ENCODE results near the gene ETS2. TPM values are rescaled to one million over a fixed set of nuclear protein-coding genes. Genes with fewer than 3 reads are reported as not detected.

Gene ETS2
- total and polyA plus RNA-seq, 2 donors (not counting 1 experiment from before 2014, with no cell fraction given): 1.9 to 5.6 TPM

GRCh38 chr21:38837806-38838461 lies 32.2 kb downstream of the ETS2 start:
- ChIA-PET CTCF (no interaction called here), POLR2A (no interaction called here)
- Histone ChIP-seq H3K4me2 (replicated peaks; ENCODE audit: low read depth, low read length, poor library complexity, severe bottlenecking) (no peak overlapping the region), H2AFZ (ENCODE audit: insufficient read depth, low read depth, low read length, poor library complexity, severe bottlenecking) (no peak overlapping the region), H3K9ac (ENCODE audit: low read length) (no peak overlapping the region), H3K4me1 (ENCODE audit: control insufficient read depth in 2 of 2, insufficient read depth in 2 of 2, low read length in 2 of 2) (no peaks in the 10 kb centered on the region), H3K79me2 (ENCODE audit: control insufficient read depth, insufficient read depth, low read length) (no peaks in the 10 kb centered on the region), H3K27ac (ENCODE audit: low read length in 2 of 2) (no peak overlapping the region), H3K27me3 (replicated peaks in 1 of 4; ENCODE audit: control extremely low read depth in 1 of 4, control insufficient read depth in 3 of 4, insufficient read depth in 4 of 4, low read length in 3 of 4) (peaks cover 0 to 8% (median 2%) of the 10 kb centered on the region in 4 experiments), H3K9me3 (ENCODE audit: control extremely low read depth in 1 of 3, control insufficient read depth in 2 of 3, insufficient read depth in 1 of 3, low read length in 2 of 3) (no peaks in the 10 kb centered on the region), H3K36me3 (replicated peaks in 1 of 2; ENCODE audit: control extremely low read depth in 1 of 2, control insufficient read depth in 1 of 2, extremely low read depth in 1 of 2, insufficient read depth in 2 of 2, low read length in 1 of 2) (no peaks in the 10 kb centered on the region), H3K4me3 (ENCODE audit: control extremely low read depth in 1 of 5, extremely low read depth in 1 of 5, insufficient read depth in 1 of 5, low read depth in 2 of 5, low read length in 4 of 5) (no peak overlapping the region), H4K20me1 (ENCODE audit: control insufficient read depth, insufficient read depth, low read length, poor library complexity, severe bottlenecking) (no peaks in the 10 kb centered on the region)
- intact Hi-C loops (cut with micrococcal nuclease): no loop called here
- 50% methylated on average over 5 of the region's 5 CpGs for WGBS (ENCODE audit: insufficient coverage)
- Mint-ChIP-seq H3K27ac (no peak overlapping the region), H3K27me3 (peaks cover 48% of the 10 kb centered on the region), H3K4me3 (no peak overlapping the region), H3K4me1 (no peaks in the 10 kb centered on the region), H3K9me3 (ENCODE audit: insufficient read depth) (no peaks in the 10 kb centered on the region)
- no peak for DNase-seq
- no peak for ATAC-seq (ENCODE audit: low read depth)
- TF ChIP-seq CTCF (IDR thresholded peaks at IDR 0.05): no peak
- no peak for TF ChIP-seq EZH2 (IDR thresholded peaks at IDR 0.05; ENCODE audit: borderline replicate concordance, insufficient read depth, low read depth, low read length, poor library complexity, severe bottlenecking)

- WGBS (ENCODE audit: insufficient coverage): 80% methylated on average over 12 of the region's 12 CpGs
- Mint-ChIP-seq H3K9me3 (ENCODE audit: insufficient read depth) (no peaks in the 10 kb centered on the region), H3K4me3 (no peak overlapping the region), H3K27me3 (peaks cover 44% of the 10 kb centered on the region), H3K27ac (no peak overlapping the region), H3K4me1 (no peaks in the 10 kb centered on the region)
- TF ChIP-seq EZH2 (IDR thresholded peaks at IDR 0.05; ENCODE audit: borderline replicate concordance, insufficient read depth, low read depth, low read length, poor library complexity, severe bottlenecking): no peak
- TF ChIP-seq CTCF (IDR thresholded peaks at IDR 0.05): no peak
- no peaks in the 10 kb centered on the region for H4K20me1 ChIP-seq (ENCODE audit: control insufficient read depth, insufficient read depth, low read length, poor library complexity, severe bottlenecking)
- no peak overlapping the region for H3K4me2 ChIP-seq (replicated peaks; ENCODE audit: low read depth, low read length, poor library complexity, severe bottlenecking)
- ChIA-PET POLR2A (no interaction called here), CTCF (interaction anchor here (0.9 kb wide), 1 partner anchor 14 kb away, joined by 3 read pairs; no protein-coding TSS in a partner anchor)
- H3K27ac ChIP-seq (ENCODE audit: low read length in 2 of 2): no peak overlapping the region
- intact Hi-C loops (cut with micrococcal nuclease): no loop called here
- no peaks in the 10 kb centered on the region for H3K4me1 ChIP-seq (ENCODE audit: control insufficient read depth in 2 of 2, insufficient read depth in 2 of 2, low read length in 2 of 2)
- H2AFZ ChIP-seq (ENCODE audit: insufficient read depth, low read depth, low read length, poor library complexity, severe bottlenecking): no peak overlapping the region
- no peak overlapping the region for H3K4me3 ChIP-seq (ENCODE audit: control extremely low read depth in 1 of 5, extremely low read depth in 1 of 5, insufficient read depth in 1 of 5, low read depth in 2 of 5, low read length in 4 of 5)
- peaks cover 0 to 8% (median 2%) of the 10 kb centered on the region in 4 experiments for H3K27me3 ChIP-seq (replicated peaks in 1 of 4; ENCODE audit: control extremely low read depth in 1 of 4, control insufficient read depth in 3 of 4, insufficient read depth in 4 of 4, low read length in 3 of 4)
- H3K9me3 ChIP-seq (ENCODE audit: control extremely low read depth in 1 of 3, control insufficient read depth in 2 of 3, insufficient read depth in 1 of 3, low read length in 2 of 3): no peaks in the 10 kb centered on the region
- DNase-seq (no peak), ATAC-seq (ENCODE audit: low read depth) (no peak)
- no peak overlapping the region for H3K9ac ChIP-seq (ENCODE audit: low read length)
- H3K36me3 ChIP-seq (replicated peaks in 1 of 2; ENCODE audit: control extremely low read depth in 1 of 2, control insufficient read depth in 1 of 2, extremely low read depth in 1 of 2, insufficient read depth in 2 of 2, low read length in 1 of 2): no peaks in the 10 kb centered on the region
- no peaks in the 10 kb centered on the region for H3K79me2 ChIP-seq (ENCODE audit: control insufficient read depth, insufficient read depth, low read length)
These were observed 33.0 kb downstream of the ETS2 start for GRCh38 chr21:38838598-38839327.
